ENCODE measurements around the gene APP.
"Not testable (repeated sequence)": the region's sequence is repeated elsewhere in the genome, so short reads cannot be mapped to it uniquely, and the experiment has no call there.

Gene APP

DNA sequence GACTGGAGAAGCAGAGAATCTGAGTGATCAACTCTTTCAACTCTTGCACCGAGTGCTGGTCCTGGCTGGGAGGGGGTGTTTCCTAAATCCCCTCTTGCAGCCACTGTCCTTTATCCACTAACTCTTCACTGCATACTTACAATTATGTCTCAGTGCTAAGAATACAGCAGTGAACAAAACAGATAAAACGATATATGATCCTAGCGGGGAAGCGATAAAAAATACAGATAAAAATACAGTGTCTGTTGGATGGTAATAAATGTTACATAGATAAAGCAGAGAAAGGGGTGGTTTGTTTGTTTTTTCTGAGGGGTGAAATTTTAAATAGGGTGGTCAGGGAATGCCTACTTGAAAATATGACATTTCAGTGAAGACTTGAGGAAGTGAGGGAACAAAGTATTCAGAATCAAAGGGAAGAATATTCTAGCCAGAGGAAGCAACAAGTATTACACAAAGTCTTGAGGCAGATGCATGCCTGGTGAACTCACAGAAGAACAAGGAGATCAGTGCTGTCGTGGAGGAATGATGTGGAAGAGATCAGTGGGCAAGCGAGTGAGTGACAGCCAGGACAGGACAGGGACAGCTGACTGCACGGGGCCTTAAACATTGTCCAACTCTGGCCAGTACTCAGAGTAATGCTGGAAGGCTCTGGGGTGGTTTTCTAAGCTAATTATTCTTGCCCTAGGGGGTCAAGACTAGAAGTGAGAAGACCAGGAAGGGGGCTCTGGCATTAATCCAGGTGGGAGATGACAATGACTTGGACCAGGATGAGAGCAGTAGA, 110.0 kb downstream of the APP start:
- no peak for DNase-seq

DNA sequence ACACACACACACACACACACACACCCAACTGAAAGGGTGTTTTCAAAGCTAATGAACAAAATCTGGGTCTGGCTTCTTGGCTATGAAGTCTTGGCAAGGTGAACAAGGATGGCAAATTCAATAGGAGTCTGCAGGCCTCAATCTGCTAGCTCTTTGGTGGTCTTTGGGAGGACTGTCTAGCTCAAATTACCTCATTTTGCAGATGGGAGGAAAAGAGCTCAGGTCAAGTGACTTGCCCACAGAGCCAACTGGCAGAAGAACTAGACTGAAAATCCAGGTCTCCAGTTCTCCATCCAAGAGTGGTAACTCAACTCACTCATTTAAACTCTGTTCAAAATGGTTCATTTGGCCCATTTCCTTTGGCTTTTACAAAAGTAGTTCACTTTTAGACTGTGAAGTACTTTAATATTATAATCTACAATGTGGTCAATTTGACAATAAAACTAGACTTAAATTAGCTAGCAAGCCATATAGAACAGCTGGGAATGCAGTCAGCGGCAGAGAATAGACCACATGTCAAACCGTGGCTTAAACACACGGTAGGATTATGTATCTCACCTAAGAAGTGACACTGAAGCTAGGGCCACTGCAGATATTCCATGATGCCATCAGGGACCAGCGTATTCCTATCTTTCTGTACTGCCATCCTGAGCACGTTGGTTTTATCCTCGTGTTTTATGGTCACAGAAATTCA, 112.9 kb downstream of the APP start:
- DNase-seq: no peak

GRCh38 chr21:26055841-26056264, 114.7 kb downstream of the APP start:
- DNase-seq: no peak

GRCh38 chr21:26055010-26055409, 115.6 kb downstream of the APP start:
- no peak for DNase-seq

- no peak for DNase-seq
Measured at GRCh38 chr21:26052057-26052456, 118.5 kb downstream of the APP start.

GRCh38 chr21:26050857-26051256, 119.7 kb downstream of the APP start:
- no peak for DNase-seq

GRCh38 chr21:26049803-26050202, 120.8 kb downstream of the APP start:
- no peak for DNase-seq

GRCh38 chr21:26047279-26047967, 123.1 kb downstream of the APP start:
- DNase-seq: no peak

GRCh38 chr21:26043891-26044290, 126.7 kb downstream of the APP start:
- no peak for DNase-seq

- no peak for DNase-seq
Measured at GRCh38 chr21:26042181-26042876, 128.2 kb downstream of the APP start.

GRCh38 chr21:26041431-26042180, 129.0 kb downstream of the APP start:
- DNase-seq: no peak

DNA sequence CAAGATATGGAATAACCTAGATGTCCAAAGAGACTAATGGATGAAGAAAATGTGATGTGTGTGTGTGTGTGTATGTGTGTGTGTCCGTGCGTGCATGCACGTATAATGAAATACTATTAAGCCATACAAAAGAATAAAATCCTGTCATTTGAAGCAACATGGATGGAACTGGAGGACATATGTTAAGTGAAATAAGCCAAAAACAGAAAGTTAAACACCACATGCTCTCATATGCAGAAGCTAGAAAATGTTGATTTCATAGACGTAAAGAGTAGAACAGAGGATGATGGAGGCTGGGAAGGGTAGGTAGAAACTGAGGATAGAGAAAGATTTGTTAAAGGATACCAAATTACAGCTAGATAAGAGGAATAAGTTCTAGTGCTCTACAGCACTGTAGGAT, 133.7 kb downstream of the APP start:
- no peak for DNase-seq

DNA sequence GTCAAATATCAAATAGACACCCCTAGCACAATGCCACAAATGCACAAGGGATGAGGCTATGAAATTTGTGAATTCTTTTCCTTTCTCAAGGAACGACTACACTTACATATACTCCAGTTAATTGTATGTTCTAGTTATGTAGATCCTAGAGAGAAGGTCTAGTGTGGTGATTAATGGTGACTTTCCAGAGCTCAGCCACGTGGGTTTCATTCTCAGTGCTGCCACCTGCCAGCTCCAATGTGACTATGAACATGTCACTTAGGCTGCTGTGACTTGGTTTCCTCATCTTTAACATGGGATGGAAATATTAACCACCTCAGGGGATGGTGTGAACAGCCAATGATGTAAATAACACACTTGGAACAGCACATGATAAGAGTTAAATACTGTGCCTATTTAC, 138.3 kb downstream of the APP start:
- DNase-seq: peak; percentile 6

DNA sequence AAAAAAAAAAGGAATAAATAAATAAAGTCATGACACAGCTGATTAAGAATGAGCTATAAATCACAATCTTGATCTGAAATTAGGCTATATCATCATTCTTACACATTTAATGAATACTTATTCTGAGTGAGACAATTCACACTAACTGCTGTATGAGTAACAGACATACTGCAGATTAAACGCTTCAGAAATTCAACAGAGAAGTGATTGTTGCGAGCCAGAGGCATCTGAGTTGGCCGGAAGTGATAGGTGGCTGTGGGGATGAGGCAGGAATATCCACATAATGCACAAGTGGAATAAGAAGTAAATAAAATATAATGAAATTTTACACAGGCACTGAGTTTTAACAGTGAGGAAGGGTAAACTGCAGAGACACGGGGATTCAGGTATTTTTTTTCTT, 142.4 kb downstream of the APP start:
- no peak for DNase-seq

DNA sequence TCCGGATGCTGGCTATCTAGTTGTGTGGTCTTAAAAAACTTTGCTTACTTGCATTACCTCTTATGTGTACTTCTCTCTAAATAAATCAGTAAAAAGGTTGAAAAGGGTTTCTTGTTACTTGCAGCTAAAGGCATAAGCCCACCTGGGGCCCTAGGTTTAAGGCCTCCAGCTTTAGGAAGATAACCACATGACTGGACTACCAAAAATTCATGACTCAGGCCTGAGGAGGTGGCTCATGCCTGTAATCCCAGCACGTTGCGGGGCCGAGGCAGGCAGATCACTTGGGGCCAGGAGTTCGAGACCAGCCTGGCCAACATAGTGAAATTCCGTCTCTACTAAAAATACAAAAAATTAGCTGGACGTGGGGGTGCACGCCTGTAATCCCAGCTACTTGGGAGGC, 142.9 kb downstream of the APP start:
- DNase-seq: no peak

DNA sequence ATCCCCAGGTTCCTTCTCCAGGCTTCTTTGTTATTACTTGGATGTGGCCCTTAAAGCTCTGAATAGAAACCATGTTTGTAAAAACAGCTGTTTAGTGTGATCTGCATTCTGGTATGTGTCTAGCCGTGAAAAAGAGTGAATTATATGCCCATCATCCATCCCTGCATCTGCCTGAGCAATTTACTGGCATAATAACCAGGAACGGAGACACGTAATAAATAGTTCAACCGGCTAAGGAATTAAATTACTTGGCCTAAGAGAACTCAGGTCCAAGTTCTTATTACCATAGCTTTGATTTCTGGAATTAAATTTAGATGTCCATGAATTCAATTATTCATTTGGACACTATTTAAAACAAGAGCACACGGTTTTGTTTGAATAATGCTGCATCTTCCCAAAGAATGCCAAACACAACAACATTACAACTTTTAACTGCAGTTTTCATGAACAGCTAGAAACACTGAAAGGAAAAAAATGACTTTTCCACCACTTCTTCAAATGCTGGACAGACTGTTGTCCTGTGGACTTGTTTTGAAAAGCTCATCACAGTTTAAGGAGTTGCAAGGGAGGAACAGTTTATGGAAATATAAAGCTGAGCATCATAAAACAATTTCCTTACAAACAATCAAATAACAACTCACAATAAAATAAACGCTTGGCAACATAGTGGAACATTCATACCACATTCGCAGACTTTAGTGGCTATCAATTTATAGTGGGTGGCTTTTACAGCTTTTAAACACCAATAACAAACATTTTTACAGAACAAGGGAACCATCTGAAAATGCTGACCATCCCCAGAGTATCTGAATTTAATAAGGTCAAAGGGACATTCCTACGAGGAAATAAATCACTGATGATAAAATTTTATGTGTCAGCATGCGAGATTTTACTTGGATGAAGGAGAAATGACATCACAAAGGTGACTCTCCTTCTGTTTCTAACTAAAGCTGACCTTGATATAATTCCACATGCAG, 144.7 kb downstream of the APP start:
- no peak for DNase-seq

GRCh38 chr21:26023406-26023805, 147.2 kb downstream of the APP start:
- not testable (repeated sequence) for DNase-seq

DNA sequence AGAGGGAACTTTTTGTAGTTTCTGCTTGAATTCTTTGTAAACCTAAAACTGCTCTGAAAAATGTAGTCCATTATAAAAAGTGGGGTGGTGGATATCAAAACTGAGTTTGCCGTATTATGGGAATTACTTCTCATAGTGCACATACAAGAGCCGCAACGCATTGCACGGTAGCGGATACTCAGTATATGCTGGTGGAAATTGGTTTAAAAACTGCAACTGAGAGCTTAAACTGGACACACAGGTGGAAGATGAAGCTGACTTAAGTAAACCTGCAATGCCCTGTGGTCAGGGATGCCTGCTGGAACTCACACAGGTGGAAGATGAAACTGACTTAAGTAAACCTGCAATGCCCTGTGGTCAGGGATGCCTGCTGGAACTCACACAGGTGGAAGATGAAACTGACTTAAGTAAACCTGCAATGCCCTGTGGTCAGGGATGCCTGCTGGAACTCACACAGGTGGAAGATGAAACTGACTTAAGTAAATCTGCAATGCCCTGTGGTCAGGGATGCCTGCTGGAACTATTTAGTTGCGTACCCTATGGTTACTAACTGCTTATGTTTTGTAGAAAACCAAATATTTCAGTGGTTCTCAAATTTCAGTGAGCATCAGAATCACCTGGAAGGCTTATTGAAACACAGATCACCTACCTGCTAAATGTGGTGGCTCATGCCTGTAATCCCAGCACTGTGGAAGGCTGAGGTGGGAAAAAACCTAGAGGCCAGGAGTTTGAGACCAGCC, 147.8 kb downstream of the APP start:
- not testable (repeated sequence) for DNase-seq

DNA sequence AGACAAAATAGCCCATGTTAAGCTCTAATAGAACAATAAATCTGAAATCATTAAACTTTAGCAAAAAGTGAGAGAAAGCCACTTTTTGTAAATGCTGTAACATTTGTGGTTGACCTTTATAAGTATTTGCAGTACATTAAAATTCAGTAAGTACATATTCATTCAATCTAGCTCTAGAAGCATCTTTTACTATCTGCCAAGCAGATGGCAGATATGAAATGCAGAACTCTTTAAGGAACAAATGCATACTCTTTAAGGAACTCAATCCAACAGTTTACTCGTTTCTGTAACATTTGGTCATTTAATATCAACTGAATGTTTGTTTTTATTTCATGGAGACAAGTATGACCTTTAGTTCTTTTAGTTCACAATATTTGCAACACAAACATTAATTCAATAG, 150.1 kb downstream of the APP start:
- DNase-seq: no peak

- no peak for DNase-seq
Measured at GRCh38 chr21:26020081-26020480, 150.5 kb downstream of the APP start.

DNA sequence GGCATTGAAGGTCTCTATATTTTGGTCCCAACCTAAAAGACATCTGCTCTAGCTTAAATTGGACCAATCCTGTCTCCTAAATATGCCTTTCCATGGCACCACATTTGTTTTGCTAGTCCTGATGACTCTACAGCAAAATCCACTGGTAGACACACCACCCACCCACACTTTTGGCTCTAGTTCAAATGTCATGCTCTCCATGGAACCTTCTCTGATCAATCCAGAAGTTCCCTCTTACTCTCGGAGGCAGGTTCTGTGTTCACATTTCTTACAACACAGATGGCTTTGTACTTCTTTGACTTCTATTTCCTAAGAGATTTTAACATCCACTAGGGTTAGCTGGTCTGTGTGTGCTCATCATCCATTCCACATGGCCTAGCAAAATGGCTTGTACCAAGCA, 151.3 kb downstream of the APP start:
- DNase-seq: no peak
